SK-N-SH treated with all-trans-retinoic acid at 6 μM for 48 hours (cell line): ENCODE measurements around the gene MDFIC.

Experiments used
- ATAC-seq: fragments of 200-7000 bp; cut with Tn5 transposase; 3 replicates; pipeline ENCODE4 v1.9.1; 2020; ENCODE audit warnings: mild to moderate bottlenecking, moderate library complexity
- ARNTL ChIP-seq: fragments of 450-650 bp; formaldehyde crosslinking; IDR thresholded peaks from 2 replicates; pipeline ENCODE4 v1.5.0; 2020; ENCODE audit warnings: low read depth, mild to moderate bottlenecking, moderate library complexity, borderline replicate concordance
- BACH2 ChIP-seq: fragments of 250-450 bp; sonication (Bioruptor Pico); IDR thresholded peaks from 2 replicates; pipeline ENCODE4 v1.9.0; 2021; ENCODE audit warnings: mild to moderate bottlenecking, borderline replicate concordance
- CSDC2 ChIP-seq: fragments of 250-450 bp; sonication (Bioruptor Pico); IDR thresholded peaks from 2 replicates; pipeline ENCODE4 v1.5.0; 2020; ENCODE audit warnings: mild to moderate bottlenecking, moderate library complexity
- ESRRG ChIP-seq: fragments of 250-450 bp; sonication (Bioruptor Pico); IDR thresholded peaks from 2 replicates; pipeline ENCODE4 v1.6.1; 2021; ENCODE audit warnings: mild to moderate bottlenecking
- GLIS3 ChIP-seq: fragments of 250-450 bp; sonication (Bioruptor Pico); IDR thresholded peaks from 2 replicates; pipeline ENCODE4 v1.5.0; 2020; ENCODE audit warnings: mild to moderate bottlenecking, moderate library complexity
- ISL1 ChIP-seq: fragments of 250-450 bp; sonication (Bioruptor Pico); IDR thresholded peaks from 2 replicates; pipeline ENCODE4 v2.1.2; 2022; ENCODE audit warnings: mild to moderate bottlenecking, moderate library complexity
- OSR1 ChIP-seq: fragments of 250-450 bp; sonication (Bioruptor Pico); IDR thresholded peaks from 2 replicates; pipeline ENCODE4 v1.8.0; 2022; ENCODE audit warnings: moderate library complexity, mild to moderate bottlenecking, inconsistent platforms
- RARB ChIP-seq: fragments of 250-450 bp; sonication (Bioruptor Pico); IDR thresholded peaks from 2 replicates; pipeline ENCODE4 v1.8.0; 2021; ENCODE audit warnings: mild to moderate bottlenecking, moderate library complexity
- SNAI2 ChIP-seq: fragments of 250-450 bp; sonication (Bioruptor Pico); IDR thresholded peaks from 2 replicates; pipeline ENCODE4 v1.5.0; 2020; ENCODE audit warnings: mild to moderate bottlenecking, moderate library complexity
- TCF4 ChIP-seq: fragments of 250-450 bp; sonication (Bioruptor Pico); IDR thresholded peaks from 2 replicates; pipeline ENCODE4 v1.8.0; 2021; ENCODE audit warnings: mild to moderate bottlenecking, moderate library complexity, borderline replicate concordance
- TOX ChIP-seq: fragments of 250-450 bp; sonication (Bioruptor Pico); IDR thresholded peaks from 2 replicates; pipeline ENCODE4 v1.8.0; 2021; ENCODE audit warnings: mild to moderate bottlenecking, moderate library complexity, borderline replicate concordance
- ZC3H10 ChIP-seq: fragments of 250-450 bp; sonication (Bioruptor Pico); IDR thresholded peaks from 2 replicates; pipeline ENCODE4 v1.5.1; 2021; ENCODE audit warnings: mild to moderate bottlenecking, moderate library complexity
- ZFP3 ChIP-seq: fragments of 250-450 bp; sonication (Bioruptor Pico); IDR thresholded peaks from 2 replicates; pipeline ENCODE4 v1.5.0; 2020; ENCODE audit warnings: mild to moderate bottlenecking, moderate library complexity
- ZFP30 ChIP-seq: fragments of 450-650 bp; formaldehyde crosslinking; IDR thresholded peaks from 2 replicates; pipeline ENCODE4 v1.5.0; 2022; ENCODE audit warnings: mild to moderate bottlenecking, moderate library complexity
- ZNF565 ChIP-seq: fragments of 450-650 bp; formaldehyde crosslinking; conservative IDR thresholded peaks from 2 replicates; pipeline ENCODE4 v1.5.0; 2020; ENCODE audit warnings: low read depth, mild to moderate bottlenecking, moderate library complexity
- ZNF70 ChIP-seq: fragments of 450-650 bp; formaldehyde crosslinking; IDR thresholded peaks from 2 replicates; pipeline ENCODE4 v1.5.0; 2020; ENCODE audit warnings: mild to moderate bottlenecking, moderate library complexity
- ZNF8 ChIP-seq: fragments of 450-650 bp; formaldehyde crosslinking; IDR thresholded peaks from 2 replicates; pipeline ENCODE4 v1.5.0; 2020; ENCODE audit warnings: mild to moderate bottlenecking, moderate library complexity
- TF ChIP-seq, protein P1 (sequence below): fragments of 250-450 bp; sonication (Bioruptor Pico); IDR thresholded peaks from 2 replicates; pipeline ENCODE4 v1.8.0; 2021; ENCODE audit warnings: low read depth, mild to moderate bottlenecking, moderate library complexity, borderline replicate concordance
- TF ChIP-seq, protein P2 (sequence below): fragments of 250-450 bp; sonication (Bioruptor Pico); IDR thresholded peaks from 2 replicates; pipeline ENCODE4 v1.5.1; 2021; ENCODE audit warnings: mild to moderate bottlenecking, moderate library complexity
- TF ChIP-seq, protein P3 (sequence below): fragments of 250-450 bp; sonication (Bioruptor Pico); IDR thresholded peaks from 2 replicates; pipeline ENCODE4 v1.5.0; 2020; ENCODE audit warnings: mild to moderate bottlenecking, moderate library complexity
- TF ChIP-seq, protein P4 (sequence below): fragments of 250-450 bp; sonication (Bioruptor Pico); IDR thresholded peaks from 2 replicates; pipeline ENCODE4 v1.8.0; 2020; ENCODE audit warnings: mild to moderate bottlenecking, moderate library complexity, borderline replicate concordance

MDFIC gene

DNA sequence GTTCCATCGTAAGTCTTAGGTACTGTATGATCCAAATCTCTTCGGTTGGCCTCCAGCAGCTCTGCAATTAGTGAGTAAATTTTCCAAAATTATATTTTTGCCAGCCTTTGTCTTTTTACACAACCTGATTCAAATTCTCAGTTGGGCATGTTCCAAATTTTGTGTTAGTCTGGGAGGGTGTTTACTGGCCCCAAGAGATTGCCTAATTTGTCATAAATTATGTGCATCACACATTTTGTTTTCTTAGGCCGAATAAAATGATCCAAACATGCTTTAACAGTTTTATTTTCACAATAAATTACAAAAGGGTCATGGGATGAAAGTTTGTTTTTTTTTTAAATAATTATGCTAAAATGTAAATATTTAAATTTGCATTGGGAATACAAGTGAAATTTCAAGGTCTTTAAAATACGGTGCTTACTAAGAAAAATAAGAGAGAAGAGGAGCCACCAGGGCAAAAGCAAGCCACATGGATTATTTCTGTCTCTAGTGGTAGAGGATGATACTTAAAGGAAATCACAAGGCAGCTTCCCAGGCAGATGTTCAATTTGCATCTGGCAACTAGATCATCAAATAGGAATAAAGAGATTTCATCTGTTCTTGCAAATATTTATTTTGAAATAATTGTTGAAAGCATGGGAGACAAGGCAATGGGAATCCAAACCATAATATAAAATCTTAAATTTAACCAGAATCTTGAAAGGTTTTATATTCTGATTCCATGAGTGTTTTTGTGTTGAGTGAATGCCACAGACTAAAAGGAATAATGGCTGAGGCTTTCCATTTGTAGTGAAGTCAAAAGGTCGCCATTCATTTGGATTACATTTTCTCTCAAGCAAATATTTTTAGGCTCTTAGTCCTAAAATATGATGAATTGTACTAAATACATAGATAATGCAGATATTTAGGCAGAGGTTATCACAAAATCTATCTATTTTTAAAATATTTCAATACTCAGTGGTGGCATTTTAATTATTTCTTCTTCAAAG lies 111.1 kb downstream of the MDFIC start (continued):
- TF ChIP-seq OSR1 (no peak), BACH2 (no peak)
- TF ChIP-seq, all 23 proteins: peak for 0

DNA sequence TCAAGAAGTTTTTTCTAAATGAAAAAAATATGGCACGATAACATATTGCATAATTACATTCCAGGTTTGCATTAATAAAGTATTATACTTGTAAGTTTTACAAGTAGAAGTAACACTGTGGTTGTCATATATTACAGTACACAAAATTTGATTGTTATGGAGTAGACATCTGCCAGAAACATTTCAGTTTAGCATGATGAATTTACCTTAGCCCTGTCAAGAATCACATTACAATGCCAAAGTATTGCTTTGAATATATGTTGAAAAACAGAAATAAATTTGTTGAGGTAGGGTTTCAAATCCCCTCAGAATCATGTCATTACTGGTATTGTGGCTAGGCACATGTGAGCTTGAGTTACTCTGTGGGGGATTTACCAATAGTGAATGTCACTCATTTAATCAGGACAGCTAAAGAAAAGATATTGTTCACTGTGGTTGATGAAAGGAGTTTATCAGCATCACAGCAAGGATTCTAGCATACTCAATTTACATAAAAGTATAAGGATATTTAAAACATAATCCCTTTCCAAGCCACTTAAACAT lies 112.1 kb downstream of the MDFIC start:
- ATAC-seq = no peak
- TF ChIP-seq ARNTL (CRISPR knock-in tag) = no peak
- TF ChIP-seq ZNF8 (CRISPR knock-in tag) = no peak
- no peak for TF ChIP-seq ZFP30 (CRISPR knock-in tag)
- TF ChIP-seq, protein P1, sequence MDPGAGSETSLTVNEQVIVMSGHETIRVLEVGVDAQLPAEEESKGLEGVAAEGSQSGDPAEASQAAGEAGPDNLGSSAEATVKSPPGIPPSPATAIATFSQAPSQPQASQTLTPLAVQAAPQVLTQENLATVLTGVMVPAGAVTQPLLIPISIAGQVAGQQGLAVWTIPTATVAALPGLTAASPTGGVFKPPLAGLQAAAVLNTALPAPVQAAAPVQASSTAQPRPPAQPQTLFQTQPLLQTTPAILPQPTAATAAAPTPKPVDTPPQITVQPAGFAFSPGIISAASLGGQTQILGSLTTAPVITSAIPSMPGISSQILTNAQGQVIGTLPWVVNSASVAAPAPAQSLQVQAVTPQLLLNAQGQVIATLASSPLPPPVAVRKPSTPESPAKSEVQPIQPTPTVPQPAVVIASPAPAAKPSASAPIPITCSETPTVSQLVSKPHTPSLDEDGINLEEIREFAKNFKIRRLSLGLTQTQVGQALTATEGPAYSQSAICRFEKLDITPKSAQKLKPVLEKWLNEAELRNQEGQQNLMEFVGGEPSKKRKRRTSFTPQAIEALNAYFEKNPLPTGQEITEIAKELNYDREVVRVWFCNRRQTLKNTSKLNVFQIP (CRISPR knock-in tag) = no peak

DNA sequence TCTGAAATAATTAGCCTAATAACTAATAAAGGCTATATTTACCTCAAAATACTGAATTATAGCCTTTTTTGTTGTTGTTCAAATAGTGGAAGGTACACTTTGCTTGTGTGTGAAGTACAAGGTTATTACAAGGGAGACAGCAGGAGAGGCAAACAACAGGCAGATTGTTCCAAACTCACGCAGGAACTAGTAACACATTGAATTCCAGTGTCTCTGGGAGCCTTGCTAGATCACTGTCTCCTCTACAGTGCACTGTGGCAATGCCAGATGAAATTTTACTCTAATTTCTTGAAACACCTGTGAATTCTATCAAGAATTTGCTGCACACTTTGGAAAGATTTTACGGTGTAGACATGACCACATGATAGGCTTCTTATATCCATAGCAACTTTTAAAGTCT lies 112.6 kb downstream of the MDFIC start:
- TF ChIP-seq TOX (CRISPR knock-in tag) (no peak), ZC3H10 (CRISPR knock-in tag) (no peak)
- no peak for ATAC-seq

DNA sequence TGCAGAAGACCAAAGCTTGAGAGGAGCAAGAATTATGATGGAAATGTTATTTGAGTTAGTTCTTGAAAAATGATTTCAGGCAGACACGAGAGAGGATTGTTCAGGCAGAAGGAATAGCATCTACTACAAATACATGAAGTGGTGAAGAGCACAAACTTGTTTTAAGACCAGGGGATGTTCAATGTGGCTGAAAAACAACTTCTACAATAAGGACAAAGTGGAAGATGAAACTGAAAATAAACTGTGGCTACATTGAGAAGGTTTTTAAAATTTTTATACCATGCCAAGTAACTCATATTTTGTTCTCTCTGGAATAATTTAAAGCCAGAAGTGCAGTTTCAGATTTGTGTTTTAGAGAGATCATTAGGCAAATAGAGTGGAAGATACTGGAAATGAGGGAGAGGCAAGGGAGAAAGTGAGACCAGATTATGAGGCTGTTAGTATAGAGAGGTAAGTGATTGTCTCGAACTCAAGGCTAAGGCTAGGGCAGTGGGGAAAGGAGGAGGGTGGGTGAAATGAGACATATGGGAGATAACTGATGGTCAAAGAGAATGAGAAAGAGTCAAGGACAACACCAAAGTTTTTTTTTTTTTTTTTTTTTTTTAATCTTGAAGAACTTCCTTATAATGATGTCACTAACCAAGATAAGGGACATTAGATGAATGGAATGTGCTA lies 115.4 kb downstream of the MDFIC start:
- TF ChIP-seq TCF4 (CRISPR knock-in tag) = no peak
- TF ChIP-seq, protein P2, sequence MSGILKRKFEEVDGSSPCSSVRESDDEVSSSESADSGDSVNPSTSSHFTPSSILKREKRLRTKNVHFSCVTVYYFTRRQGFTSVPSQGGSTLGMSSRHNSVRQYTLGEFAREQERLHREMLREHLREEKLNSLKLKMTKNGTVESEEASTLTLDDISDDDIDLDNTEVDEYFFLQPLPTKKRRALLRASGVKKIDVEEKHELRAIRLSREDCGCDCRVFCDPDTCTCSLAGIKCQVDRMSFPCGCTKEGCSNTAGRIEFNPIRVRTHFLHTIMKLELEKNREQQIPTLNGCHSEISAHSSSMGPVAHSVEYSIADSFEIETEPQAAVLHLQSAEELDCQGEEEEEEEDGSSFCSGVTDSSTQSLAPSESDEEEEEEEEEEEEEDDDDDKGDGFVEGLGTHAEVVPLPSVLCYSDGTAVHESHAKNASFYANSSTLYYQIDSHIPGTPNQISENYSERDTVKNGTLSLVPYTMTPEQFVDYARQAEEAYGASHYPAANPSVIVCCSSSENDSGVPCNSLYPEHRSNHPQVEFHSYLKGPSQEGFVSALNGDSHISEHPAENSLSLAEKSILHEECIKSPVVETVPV (CRISPR knock-in tag) = no peak
- TF ChIP-seq ZNF8 (CRISPR knock-in tag) = no peak
- TF ChIP-seq TOX (CRISPR knock-in tag) = no peak
- no peak for TF ChIP-seq BACH2
- TF ChIP-seq ISL1 (CRISPR knock-in tag) = no peak
- TF ChIP-seq ZNF70 (CRISPR knock-in tag) = no peak
- TF ChIP-seq CSDC2 = no peak
- TF ChIP-seq ZNF565 (CRISPR knock-in tag) = no peak
- no peak for TF ChIP-seq ESRRG (CRISPR knock-in tag)
- TF ChIP-seq, protein P3, sequence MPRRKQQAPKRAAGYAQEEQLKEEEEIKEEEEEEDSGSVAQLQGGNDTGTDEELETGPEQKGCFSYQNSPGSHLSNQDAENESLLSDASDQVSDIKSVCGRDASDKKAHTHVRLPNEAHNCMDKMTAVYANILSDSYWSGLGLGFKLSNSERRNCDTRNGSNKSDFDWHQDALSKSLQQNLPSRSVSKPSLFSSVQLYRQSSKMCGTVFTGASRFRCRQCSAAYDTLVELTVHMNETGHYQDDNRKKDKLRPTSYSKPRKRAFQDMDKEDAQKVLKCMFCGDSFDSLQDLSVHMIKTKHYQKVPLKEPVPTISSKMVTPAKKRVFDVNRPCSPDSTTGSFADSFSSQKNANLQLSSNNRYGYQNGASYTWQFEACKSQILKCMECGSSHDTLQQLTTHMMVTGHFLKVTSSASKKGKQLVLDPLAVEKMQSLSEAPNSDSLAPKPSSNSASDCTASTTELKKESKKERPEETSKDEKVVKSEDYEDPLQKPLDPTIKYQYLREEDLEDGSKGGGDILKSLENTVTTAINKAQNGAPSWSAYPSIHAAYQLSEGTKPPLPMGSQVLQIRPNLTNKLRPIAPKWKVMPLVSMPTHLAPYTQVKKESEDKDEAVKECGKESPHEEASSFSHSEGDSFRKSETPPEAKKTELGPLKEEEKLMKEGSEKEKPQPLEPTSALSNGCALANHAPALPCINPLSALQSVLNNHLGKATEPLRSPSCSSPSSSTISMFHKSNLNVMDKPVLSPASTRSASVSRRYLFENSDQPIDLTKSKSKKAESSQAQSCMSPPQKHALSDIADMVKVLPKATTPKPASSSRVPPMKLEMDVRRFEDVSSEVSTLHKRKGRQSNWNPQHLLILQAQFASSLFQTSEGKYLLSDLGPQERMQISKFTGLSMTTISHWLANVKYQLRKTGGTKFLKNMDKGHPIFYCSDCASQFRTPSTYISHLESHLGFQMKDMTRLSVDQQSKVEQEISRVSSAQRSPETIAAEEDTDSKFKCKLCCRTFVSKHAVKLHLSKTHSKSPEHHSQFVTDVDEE (CRISPR knock-in tag) = no peak
- no peak for TF ChIP-seq SNAI2 (CRISPR knock-in tag)
- TF ChIP-seq, protein P4, sequence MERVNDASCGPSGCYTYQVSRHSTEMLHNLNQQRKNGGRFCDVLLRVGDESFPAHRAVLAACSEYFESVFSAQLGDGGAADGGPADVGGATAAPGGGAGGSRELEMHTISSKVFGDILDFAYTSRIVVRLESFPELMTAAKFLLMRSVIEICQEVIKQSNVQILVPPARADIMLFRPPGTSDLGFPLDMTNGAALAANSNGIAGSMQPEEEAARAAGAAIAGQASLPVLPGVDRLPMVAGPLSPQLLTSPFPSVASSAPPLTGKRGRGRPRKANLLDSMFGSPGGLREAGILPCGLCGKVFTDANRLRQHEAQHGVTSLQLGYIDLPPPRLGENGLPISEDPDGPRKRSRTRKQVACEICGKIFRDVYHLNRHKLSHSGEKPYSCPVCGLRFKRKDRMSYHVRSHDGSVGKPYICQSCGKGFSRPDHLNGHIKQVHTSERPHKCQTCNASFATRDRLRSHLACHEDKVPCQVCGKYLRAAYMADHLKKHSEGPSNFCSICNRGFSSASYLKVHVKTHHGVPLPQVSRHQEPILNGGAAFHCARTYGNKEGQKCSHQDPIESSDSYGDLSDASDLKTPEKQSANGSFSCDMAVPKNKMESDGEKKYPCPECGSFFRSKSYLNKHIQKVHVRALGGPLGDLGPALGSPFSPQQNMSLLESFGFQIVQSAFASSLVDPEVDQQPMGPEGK (CRISPR knock-in tag) = no peak
- TF ChIP-seq, protein P1 (CRISPR knock-in tag) = no peak
- TF ChIP-seq ZC3H10 (CRISPR knock-in tag) = no peak
- no peak for TF ChIP-seq ZFP30 (CRISPR knock-in tag)
- TF ChIP-seq GLIS3 (CRISPR knock-in tag) = no peak
- TF ChIP-seq RARB (CRISPR knock-in tag) = no peak
- TF ChIP-seq ZFP3 (CRISPR knock-in tag) = no peak
- no peak for TF ChIP-seq ARNTL (CRISPR knock-in tag)
- TF ChIP-seq, all 23 proteins: peak for 0
- ATAC-seq = no peak
